Measurements from ENCODE around the gene NR2F1.
A peak's percentile ranks its signal among the peaks of the same experiment; 100 is the strongest.

The NR2F1 gene

DNA sequence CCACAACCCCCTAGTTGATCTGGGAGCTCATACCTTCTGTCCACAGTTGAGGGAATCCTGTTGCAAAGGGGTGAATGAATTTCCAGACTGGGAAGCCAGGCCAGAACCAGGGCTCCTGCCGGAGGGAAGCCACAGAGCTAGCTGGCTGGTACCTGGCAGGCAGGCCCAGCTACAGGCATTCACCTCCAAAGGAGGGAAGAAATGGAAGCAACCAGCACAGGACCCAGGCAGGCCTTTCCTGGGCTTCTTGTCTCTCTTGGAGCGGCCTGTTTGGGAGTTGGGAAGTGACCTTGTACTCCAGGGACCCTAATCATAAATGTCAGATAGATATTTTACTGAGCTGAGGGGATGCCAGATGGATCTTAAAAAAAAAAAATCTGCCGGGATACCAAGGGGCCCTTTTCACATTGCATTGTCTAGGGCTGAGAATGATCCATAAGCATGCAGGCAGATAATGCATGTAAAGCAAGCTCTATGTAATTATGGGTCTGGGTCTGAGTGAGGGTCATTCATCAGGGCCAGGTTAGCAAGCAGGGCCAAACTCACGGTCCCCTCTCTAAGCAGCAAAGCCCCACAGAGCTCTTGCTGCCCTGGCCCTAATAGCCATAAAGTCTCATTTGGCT lies 8.4 kb downstream of the NR2F1 start:
- no peak for DNase-seq

DNA sequence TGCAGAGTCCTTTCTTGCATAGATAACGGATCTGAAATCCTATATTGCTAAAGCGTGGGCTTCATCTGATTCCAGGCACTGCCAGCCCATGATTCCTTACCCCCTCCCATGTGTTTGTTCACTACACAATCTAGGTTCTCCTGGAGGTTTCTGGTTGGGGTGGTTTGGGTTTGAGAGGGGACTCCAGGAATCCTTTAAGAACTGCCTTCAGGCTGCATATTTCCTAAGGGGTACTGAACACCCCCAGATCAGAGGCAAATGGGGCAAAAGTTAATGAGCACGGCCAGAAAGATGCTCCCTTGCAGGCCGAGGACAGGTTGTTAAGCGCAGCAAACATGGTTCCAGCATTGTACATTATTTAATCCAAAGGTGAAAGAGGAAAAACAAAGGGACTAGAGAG lies 9.9 kb downstream of the NR2F1 start:
- DNase-seq, result no peak

DNA sequence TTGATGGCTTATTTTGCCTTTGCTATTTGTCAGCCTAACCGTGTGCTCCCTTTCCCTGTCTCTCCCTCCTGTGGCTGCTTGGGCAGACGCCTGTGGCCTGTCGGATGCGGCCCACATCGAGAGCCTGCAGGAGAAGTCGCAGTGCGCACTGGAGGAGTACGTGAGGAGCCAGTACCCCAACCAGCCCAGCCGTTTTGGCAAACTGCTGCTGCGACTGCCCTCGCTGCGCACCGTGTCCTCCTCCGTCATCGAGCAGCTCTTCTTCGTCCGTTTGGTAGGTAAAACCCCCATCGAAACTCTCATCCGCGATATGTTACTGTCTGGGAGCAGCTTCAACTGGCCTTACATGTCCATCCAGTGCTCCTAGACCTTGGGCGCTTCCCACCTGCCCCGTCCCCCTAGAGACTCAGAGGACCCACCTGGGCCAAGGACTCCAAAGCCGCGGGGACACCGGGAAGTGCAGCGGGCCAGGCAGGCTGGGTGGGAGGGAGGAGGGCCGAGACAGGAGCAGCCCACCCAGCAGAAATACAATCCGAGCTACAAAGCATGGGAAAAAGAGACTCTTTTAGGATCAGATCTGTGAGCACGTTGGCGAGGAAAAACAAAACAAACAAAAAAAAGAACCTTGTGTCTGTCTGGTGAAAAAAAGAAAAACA lies 10.6 kb downstream of the NR2F1 start:
- no peak for DNase-seq

DNA sequence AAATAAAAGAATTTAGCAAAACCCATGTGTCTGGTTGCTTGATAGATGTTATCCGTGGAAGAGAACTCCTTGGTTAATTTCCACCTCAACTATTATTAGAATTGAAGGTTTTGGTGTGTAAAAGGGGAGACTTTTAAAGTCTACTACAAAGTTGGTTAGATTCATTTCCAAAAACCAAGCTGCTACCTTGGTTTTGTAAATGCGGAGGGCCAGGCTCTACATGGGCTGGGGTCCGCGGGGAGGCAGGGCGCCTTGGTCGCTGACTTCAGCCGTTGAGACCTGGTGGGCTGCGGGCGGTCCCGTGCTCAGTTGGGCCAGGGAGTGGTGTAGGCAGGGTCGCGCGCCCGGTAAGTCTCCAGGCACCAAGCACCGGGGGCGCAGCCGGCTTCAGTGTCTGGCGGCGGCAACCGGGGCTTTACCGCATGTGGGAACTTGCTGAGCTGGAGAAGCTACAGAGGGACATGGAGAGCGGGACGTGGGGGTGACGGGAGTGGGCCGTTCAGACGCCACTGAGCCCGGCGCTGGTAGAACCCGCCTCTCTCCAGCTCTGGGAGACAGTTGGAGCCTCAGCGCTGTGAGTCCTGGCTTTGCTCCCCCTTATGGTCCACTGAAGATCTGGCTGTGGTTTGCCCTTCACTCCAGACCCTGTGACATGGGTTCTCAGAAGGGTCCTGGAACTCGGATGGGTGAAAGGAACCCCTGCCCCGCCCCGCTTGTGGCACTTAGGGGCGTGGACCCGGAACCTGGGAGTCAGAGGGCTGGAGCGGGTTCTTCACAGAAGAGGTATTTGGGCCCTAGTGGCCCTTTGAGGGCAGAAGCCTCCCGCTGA lies 11.8 kb downstream of the NR2F1 start:
- no peak for DNase-seq

DNA sequence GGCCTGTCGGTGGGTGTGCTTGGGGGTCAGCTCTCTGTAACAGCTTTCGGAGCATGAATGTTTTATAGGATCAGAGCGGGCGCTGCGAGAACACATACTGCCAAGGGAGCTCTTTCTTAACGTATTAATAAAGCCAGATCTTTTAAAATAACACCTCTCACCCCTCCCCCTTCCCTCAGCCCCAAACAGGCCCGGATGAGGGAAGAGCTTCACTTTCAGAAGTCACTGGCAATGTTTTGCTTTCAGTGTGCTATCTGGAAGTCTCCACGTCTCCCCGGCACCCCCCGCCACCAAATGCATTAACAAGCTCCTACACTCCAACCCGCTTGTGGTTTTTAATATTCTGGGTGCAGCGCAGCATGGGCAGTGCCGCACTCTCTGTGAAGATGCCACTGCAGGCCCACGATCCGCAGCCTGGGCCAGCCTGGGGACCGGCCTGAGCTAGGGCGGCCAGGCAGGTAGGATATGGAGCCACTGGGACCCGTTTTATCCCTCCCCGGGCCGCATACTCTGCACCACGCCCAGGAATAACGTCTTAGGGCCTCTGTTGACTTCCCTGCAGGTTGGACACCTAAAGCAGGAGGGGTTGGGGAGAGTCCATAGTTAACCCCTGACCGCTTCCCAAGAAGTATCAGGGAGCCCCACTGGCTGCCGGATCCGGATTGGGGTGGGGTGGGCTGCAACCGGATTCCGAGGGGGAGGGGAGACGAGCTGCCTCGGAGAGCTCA lies 12.6 kb downstream of the NR2F1 start:
- no peak for DNase-seq

DNA sequence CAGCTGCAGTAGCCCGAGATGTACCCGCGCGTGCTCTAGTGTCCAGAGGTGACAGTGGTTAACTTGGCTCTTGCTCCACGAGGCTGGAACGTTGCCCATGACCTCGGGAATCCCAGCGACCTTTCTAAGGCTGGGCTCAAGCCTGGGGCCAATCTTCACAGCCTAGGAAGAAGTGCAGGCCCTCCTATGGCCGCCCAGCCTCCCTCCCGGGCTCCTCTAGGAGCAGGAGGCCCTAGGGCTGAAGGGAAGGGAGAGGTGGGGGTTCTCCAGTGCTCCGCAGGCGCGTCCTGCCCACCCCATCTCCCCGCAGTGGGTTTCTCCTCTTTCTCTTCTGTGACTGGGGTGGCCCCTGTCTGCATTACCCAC lies 13.3 kb downstream of the NR2F1 start:
- no peak for DNase-seq

DNA sequence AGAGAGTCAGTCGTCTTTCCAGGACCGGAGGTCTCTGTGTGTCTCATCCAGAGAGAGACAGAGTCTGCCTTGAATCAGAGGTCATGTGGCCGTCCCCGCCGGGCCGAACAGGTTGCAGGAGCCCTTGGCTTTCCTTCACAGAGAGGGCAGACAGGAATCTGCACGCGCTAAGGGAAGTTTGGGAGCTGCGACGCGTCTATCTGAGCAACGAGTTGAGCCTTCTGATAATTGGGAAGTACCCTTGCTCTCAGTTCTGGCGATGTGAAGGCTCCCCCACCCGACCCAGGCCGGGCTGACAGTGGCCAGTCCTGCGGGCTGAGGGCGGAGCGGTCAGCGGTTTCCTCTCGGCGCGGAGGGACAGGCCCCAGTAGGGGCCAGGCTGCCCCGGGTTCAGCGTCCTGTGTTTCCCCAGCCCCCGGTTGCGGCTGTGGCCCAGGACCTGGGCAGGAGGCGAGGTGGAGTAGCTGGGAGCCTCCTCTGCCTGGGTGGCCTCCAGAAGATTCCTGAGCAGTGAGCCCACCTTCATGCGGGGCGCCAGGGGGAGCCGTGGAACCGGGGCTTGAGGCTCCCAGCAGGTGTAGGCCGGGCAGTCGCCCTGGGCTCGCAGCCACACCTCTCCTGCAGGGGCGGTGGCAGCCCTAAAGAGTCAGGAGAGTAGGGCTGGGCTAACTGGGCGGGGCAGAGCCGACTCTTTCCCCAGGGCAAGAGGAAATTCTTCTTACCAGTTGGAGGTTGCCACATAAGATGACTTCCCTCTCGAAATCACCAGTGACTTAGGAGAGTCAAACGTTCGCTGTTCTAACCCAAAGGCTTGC lies 13.9 kb downstream of the NR2F1 start:
- DNase-seq, result peak; percentile 8

DNA sequence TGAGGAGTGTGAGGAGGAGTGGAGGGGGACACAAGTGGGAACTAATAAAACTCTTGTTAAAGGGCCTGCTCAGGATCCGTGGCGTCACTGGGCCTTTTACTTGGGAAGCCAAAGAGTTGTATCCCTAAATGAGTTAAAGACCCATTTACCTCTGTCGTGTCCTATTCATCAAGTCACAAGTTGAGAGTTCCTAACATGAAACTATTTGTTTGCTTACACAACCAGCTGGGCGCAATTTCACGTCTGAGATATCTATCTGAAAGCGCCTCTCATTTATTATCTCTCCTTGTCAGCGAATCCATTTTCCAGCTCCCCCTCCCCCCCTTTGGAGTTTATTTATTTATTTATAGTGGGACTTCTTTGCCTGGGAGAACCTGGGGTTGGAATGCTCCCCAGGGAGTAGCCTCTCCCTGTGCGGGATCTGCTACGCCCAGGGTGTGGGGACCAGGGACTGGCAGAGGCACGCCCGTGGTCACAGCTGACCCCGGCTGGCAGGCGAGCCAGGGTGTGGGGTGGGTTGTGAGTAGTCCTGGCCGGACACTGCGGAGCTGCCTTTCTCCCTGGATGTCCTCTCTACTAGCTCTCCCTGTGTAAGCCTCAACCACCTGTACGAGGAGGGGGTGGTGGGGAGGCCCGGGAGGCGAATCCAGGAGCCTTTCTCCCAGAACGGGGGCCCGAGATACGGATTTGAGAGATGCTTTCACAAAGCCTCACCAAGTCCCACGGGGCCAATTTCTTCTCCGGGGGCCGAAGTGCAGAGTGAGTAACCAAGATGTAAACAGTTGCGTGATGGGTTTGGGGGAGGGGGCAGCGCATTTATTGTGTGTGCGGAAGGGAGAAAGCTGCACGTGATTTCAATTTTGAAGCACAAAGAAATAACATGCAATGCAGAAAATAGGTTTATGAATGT lies 15.3 kb downstream of the NR2F1 start:
- DNase-seq, result no peak

DNA sequence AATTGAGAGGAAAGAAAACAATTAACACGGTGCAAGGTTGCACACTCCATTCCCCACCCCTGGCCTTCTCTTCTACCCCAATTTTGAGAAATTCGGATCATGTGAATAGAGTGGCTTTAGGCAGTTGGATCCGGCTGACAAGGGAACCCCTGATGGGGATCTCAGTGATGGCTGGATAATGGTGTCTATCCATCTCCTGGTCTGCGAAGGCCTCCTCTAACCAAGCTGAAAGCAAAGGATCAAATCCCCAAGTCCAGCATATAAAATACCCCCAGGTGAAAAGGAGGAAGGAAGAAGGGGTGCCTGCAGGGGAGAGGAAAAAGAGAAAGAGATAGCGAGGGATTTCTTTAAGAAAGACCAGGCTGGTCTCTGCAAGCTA lies 16.0 kb downstream of the NR2F1 start:
- no peak for DNase-seq

DNA sequence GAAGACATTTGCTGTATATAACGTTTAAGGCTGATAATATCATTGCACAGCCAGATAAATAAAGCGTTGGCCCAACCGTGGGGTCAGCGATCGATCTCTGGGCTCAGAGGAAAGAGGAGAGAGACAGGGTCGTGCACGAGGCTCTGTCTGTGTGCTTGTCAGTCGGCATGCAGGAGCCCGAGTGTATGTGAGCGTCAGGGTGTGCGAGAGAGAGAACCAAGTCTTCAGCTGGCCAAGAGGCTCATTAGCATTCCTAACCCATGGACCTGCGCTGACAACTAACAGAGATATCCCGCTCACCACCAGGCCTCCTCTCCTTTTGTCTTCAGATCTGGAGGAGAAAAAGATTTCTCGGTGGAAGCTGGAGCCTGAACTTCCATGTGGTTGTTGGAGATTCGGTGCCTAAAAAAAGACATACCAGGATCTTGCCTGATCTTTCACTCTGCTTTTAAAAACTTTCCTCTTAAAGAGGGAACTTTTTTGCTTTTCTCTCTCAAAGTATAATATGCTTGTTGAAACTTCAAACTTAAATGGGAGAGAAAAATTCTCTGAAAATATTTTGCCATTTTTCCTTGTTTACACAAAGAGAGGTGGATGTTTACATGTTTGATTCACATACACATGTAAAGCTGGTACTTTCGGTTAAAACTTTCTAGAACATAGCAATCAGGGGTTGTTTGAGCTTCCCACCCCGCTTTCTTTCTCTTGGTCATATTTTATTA lies 16.5 kb downstream of the NR2F1 start:
- DNase-seq, result no peak

DNA sequence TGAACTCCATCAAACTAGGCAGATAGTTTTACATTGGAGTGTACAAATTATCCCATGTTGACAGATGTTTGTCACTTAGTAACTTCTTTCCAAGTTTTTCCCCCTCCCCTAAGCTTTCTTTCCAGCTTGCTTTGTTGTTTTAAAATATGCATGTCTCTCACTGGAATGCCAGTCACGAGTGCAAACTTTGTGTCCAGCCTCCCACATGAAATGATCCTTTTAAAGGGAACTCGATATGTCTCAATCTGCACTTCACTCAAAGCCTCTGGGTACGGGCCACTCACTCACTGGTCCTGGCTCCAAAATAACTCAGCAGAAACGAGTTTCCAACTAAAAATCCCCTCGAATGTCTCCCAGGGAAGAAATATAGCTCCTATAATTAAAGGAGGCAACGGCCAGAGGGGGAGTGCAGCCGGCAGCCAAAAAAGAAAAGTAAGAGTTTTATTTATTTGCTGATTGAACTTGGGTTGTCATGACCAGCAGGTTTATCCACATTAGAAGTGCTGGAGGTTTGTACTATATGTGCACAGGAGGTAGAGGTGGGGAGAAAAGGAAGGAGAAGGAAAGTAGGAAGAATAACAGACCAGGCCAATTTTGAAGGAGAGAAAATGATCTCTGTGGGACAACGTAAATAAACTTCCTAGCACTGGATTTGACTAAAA lies 17.5 kb downstream of the NR2F1 start:
- DNase-seq, result no peak

DNA sequence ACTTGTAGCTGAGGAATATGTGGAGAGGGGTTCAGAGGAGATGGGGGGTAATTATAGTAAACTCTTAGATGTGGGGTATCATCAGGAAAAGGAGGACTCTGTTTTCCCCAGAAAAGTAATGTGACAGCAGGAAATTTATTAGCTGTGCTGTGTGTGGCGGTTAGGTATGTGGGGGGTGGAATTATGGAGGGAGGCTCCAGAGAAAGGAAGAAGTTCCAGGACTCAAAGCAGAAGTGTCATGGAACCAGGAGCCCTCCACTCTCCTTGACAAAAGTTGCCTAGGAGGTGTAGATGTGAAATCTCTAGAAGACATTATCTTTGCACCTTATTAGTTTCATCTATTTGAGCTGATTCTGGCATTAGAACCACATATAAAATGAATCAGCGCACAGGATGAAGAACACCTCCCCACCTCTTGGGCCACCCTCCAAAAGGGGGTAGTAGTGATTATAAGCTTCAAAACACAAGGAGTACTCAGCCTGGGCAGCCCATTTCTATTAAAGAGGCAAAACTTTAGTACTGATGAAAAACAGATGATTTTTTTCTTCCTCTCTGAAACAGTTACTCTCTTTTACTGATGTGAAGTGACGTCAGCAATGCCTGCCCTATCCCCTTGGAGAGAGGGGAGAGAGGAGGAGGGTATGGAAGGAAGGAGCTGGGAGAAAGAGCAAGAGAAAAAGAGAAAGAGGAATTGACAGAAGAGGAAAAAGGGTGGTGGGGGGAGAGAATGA lies 18.2 kb downstream of the NR2F1 start:
- DNase-seq, result no peak

DNA sequence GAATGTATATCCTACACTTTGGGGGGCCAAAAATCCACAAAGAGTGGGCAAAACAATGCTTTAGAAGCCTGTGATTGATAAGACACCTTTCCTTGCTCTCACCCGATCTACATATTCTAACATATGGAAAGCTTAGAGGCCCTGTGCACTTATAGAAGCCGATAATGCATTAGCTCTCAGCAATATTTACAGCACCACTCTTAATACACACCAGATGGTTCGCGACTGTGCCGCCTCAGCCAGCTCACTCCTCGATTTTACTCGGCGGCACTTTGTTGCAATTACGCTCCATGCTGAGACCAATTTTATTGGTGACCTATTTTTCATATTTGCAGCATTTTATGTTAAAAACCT lies 18.8 kb downstream of the NR2F1 start:
- DNase-seq, result no peak

DNA sequence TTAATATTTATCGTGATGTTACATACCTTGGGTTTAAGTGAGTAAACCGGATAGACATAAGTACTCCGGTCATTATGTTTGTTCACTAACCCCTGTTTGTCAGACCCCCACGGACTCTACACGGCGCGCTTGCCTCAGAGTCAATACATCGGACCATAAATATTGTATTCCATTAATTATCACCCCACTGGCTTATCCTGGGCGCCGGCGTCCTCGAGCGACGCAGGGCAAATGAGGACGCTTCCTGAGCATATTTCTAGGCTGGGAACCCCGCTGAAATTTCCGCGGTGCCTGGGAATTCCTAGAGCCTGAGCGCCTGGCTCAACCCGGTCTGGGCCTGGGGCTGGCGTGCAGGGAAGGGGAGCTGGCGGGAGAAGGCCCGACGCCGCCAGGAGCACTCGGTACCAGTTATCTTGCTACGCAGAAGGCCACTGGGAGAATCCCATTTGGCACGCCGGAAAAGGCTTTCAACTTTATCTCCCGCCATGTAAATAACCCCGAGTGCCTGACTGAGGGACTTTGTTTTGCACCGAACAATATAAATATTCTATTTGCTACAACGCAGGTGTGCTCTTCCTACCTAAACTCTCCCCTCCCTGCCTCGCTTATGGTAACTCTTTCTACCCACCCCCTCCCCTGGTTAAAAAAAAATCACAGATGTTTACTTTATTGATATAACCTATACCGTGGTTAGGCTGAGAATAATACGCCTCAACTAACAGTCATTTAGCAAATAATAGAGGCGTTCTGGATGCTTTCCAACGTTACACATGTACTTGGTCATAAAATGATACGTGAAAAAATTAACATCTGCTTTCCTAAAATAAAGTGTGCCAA lies 19.4 kb downstream of the NR2F1 start:
- DNase-seq, result no peak

DNA sequence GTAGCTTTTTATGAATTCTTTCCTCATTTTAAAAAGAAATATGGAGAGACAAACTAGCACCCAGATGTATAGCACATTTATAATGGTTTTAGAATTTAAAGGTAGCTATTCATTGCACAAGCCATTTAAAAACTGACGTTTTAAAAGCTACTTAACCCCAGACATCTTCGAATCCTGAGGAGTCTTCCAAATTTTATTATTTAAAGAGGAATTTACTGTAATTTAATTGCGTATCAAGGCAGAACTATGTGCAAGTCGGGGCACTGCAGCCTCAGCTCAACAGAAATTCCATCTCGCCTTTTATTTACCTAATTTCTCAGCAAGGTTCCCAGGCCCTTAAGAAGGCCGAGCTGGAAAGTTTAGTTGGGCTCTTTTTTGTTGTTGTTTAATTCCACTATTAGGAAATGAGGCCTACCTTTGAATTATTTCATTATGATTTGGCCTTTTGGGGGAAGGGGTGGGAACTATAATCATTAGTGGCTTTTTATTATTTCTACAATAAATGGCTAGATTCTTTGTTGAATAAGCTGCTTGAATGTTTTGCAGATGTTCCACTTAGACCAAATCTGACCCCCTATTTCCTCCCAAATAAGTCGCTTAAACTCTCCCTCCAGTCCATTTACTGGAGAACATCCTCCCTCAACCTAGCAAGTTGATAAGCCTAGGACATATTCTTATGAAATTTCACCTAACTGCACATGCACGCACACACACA lies 20.2 kb downstream of the NR2F1 start:
- no peak for DNase-seq

DNA sequence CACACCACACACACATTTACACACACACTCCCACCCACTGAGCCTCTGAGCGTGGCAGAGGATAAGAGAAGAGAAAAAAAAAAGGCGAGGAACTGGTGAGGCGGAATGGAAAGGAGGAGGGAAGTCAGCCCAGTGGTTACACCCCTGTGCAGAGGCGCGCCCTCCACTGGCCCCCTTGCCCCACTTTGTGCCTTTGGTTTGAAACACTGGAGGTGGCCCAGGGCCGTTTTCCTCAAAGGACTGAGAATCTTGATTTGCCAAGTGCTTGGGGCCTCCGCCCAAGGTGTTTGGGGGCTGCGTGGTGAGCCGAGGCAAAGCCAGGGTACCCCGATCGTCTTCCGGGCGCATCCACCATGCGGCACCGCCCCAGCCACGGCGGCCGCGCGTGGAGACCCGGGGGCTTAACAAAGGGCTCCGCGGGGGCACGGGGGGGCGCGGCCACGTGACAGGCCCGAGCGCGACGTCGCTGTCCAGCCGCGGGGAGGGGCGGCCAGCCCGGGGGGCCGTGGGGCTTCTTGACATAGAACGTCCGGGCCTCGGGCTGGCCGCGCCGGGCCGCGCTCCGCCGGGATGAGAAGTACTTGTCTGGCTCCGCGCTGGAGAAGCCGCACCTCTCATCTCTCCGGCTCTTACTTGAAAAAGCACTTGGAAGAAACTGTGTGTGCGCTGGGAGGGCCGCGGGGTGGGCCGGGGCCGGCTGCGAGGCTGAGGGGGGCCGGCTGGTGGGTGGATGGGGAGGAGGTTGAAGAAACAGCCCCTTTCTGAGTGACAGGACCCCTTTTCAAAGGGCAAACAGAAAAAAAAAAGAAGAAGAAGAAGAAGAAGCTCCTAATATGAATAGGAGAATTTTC lies 21.0 kb downstream of the NR2F1 start:
- no peak for DNase-seq
